ENCODE results near the gene TCEANC2.

GRCh38 chr1:54151013-54151412 is 97.6 kb downstream of the TCEANC2 start:
- TF ChIP-seq POLR2A (IDR thresholded peaks at IDR 0.05) (no peak), CTCF (IDR thresholded peaks at IDR 0.05) (no peak)
